ENCODE data around the gene CARS2.

Gene CARS2

GRCh38 chr13:110690516-110690915 is 15.4 kb downstream of the CARS2 start:
- DNase-seq (ENCODE audit: extremely low read depth, low read depth): no peak
- no peak for TF ChIP-seq CTCF (IDR thresholded peaks at IDR 0.05; ENCODE audit: low read depth, low read length, missing control alignments)
- no peak overlapping the region for H3K4me3 ChIP-seq (replicated peaks; ENCODE audit: low read depth, low read length)

- H3K4me3 ChIP-seq (replicated peaks; ENCODE audit: low read depth, low read length): no peak overlapping the region
- TF ChIP-seq CTCF (IDR thresholded peaks at IDR 0.05; ENCODE audit: low read depth, low read length, missing control alignments): no peak
- no peak for DNase-seq (ENCODE audit: extremely low read depth, low read depth)
These were observed 16.2 kb downstream of the CARS2 start for GRCh38 chr13:110689711-110690110.

- DNase-seq (ENCODE audit: extremely low read depth, low read depth): no peak
- H3K4me3 ChIP-seq (replicated peaks; ENCODE audit: low read depth, low read length): no peak overlapping the region
- TF ChIP-seq CTCF (IDR thresholded peaks at IDR 0.05; ENCODE audit: low read depth, low read length, missing control alignments): no peak
These were observed 16.9 kb downstream of the CARS2 start for GRCh38 chr13:110689041-110689440.

- no peak overlapping the region for H3K4me3 ChIP-seq (replicated peaks; ENCODE audit: low read depth, low read length)
- no peak for DNase-seq (ENCODE audit: extremely low read depth, low read depth)
- TF ChIP-seq CTCF (IDR thresholded peaks at IDR 0.05; ENCODE audit: low read depth, low read length, missing control alignments): no peak
These were observed 18.2 kb downstream of the CARS2 start for GRCh38 chr13:110687736-110688135.

- TF ChIP-seq CTCF (IDR thresholded peaks at IDR 0.05; ENCODE audit: low read depth, low read length, missing control alignments): no peak
- H3K4me3 ChIP-seq (replicated peaks; ENCODE audit: low read depth, low read length): no peak overlapping the region
- DNase-seq (ENCODE audit: extremely low read depth, low read depth): no peak
These were observed 20.5 kb downstream of the CARS2 start for GRCh38 chr13:110685305-110686020.

- no peak for TF ChIP-seq CTCF (IDR thresholded peaks at IDR 0.05; ENCODE audit: low read depth, low read length, missing control alignments)
- DNase-seq (ENCODE audit: extremely low read depth, low read depth): no peak
These were observed 21.4 kb downstream of the CARS2 start for GRCh38 chr13:110684388-110685056.

More at GRCh38 chr13:110684388-110685056, 21.4 kb downstream of the CARS2 start:
- no peak overlapping the region for H3K4me3 ChIP-seq (replicated peaks; ENCODE audit: low read depth, low read length)

All from HFF-Myc (cell line).